HG03457 (cell line): ENCODE data around the gene PTK6.
"Not testable (repeated sequence)": the region's sequence is repeated elsewhere in the genome, so short reads cannot be mapped to it uniquely, and the experiment has no call there.

Experiments
- ATAC-seq: cut with Tn5 transposase; IDR thresholded peaks from one replicate; pipeline ENCODE4 v1.9.1; 2021; ENCODE audit warnings: moderate number of reproducible peaks; ENCODE audit not compliant: unreplicated experiment

Gene PTK6

GRCh38 chr20:63483834-63484233 is 53.3 kb downstream of the PTK6 start:
- no peak for ATAC-seq

GRCh38 chr20:63482021-63482587 is 55.1 kb downstream of the PTK6 start:
- no peak for ATAC-seq

- ATAC-seq: no peak
These were observed 55.7 kb downstream of the PTK6 start for GRCh38 chr20:63481503-63481902.

- not testable (repeated sequence) for ATAC-seq
These were observed 57.3 kb downstream of the PTK6 start for GRCh38 chr20:63479695-63480419.

GRCh38 chr20:63478346-63479302 is 58.6 kb downstream of the PTK6 start:
- ATAC-seq: no peak
